OCI-LY1 (cell line): Measurements from ENCODE around the gene ALS2.

Source experiments
- H2AFZ ChIP-seq: fragments of 200-600 bp; sonication (generic), shearing (Covaris generic); 2 replicates; pipeline ENCODE4 v1.6.0; 2014; ENCODE audit warnings: antibody characterized with exemption, mild to moderate bottlenecking, low read length
- H3F3A ChIP-seq: fragments of 200-600 bp; sonication (generic), shearing (Covaris generic); 2 replicates; pipeline ENCODE4 v1.6.0; 2014; ENCODE audit warnings: mild to moderate bottlenecking, antibody characterized with exemption, low read length, moderate library complexity; ENCODE audit not compliant: insufficient read depth
- H3K27ac ChIP-seq: fragments of 200-600 bp; sonication (generic); 2 replicates; pipeline ENCODE4 v1.5.1; 2014; ENCODE audit warnings: low read length, mixed run types, mild to moderate bottlenecking, low read depth; ENCODE audit not compliant: poor library complexity, severe bottlenecking
- H3K27me3 ChIP-seq: fragments of 200-600 bp; sonication (generic); 2 replicates; pipeline ENCODE4 v1.6.0; 2014; ENCODE audit warnings: antibody characterized with exemption, mild to moderate bottlenecking, low read length, moderate library complexity; ENCODE audit not compliant: insufficient read depth
- H3K36me3 ChIP-seq: fragments of 200-600 bp; sonication (generic); 2 replicates; pipeline ENCODE4 v1.6.1; 2014; ENCODE audit warnings: mild to moderate bottlenecking, antibody characterized with exemption, low read length, moderate library complexity, mixed read lengths; ENCODE audit not compliant: insufficient read depth
- H3K4me1 ChIP-seq: fragments of 200-600 bp; sonication (generic); 2 replicates; pipeline ENCODE4 v1.5.1; 2014; ENCODE audit warnings: mild to moderate bottlenecking, low read length, moderate library complexity; ENCODE audit not compliant: insufficient read depth, severe bottlenecking
- H3K4me2 ChIP-seq: fragments of 200-600 bp; sonication (generic), shearing (Covaris generic); 2 replicates; pipeline ENCODE4 v1.6.1; 2014; ENCODE audit warnings: low read length
- H3K4me3 ChIP-seq: fragments of 200-600 bp; sonication (generic); 2 replicates; pipeline ENCODE4 v1.5.1; 2014; ENCODE audit warnings: low read length, low read depth, mild to moderate bottlenecking, mixed read lengths; ENCODE audit not compliant: poor library complexity, severe bottlenecking
- H3K79me2 ChIP-seq: fragments of 200-600 bp; shearing (Covaris generic); 2 replicates; pipeline ENCODE4 v1.6.1; 2016; ENCODE audit warnings: mixed run types, low read length, mixed read lengths; ENCODE audit not compliant: insufficient read depth
- H3K9ac ChIP-seq: fragments of 200-600 bp; sonication (generic), shearing (Covaris generic); 2 replicates; pipeline ENCODE4 v1.6.1; 2014; ENCODE audit warnings: mild to moderate bottlenecking, low read length, mixed read lengths
- H3K9me2 ChIP-seq: fragments of 200-600 bp; sonication (generic), shearing (Covaris generic); 2 replicates; pipeline ENCODE4 v1.6.1; 2014; ENCODE audit warnings: low read depth, mild to moderate bottlenecking, low read length, mixed read lengths
- H3K9me3 ChIP-seq: fragments of 200-600 bp; shearing (Covaris generic); 2 replicates; pipeline ENCODE4 v1.6.1; 2014; ENCODE audit warnings: low read length, mixed read lengths
- H4K20me1 ChIP-seq: fragments of 200-600 bp; sonication (generic), shearing (Covaris generic); 2 replicates; pipeline ENCODE4 v1.6.0; 2016; ENCODE audit warnings: mild to moderate bottlenecking, low read length; ENCODE audit not compliant: insufficient read depth
- CTCF ChIP-seq: fragments of 200-600 bp; sonication (generic), shearing (Covaris generic); IDR thresholded peaks from 2 replicates; pipeline ENCODE4 v1.5.1; 2017; ENCODE audit warnings: mild to moderate bottlenecking, antibody characterized with exemption, low read length, moderate library complexity, mixed read lengths
- EZH2 ChIP-seq: fragments of 200-600 bp; sonication (generic), shearing (Covaris generic); IDR thresholded peaks from 2 replicates; pipeline ENCODE4 v1.8.0; 2017; ENCODE audit warnings: borderline replicate concordance, mixed run types, mild to moderate bottlenecking, antibody characterized with exemption, low read length, moderate library complexity, mixed read lengths

The ALS2 gene

GRCh38 chr2:201680743-201681142 is 100.0 kb downstream of the ALS2 start:
- Histone ChIP-seq H3K79me2 (no peaks in the 10 kb centered on the region), H2AFZ (no peak overlapping the region), H3K9me2 (no peaks in the 10 kb centered on the region), H3K9me3 (no peaks in the 10 kb centered on the region), H3K9ac (no peak overlapping the region), H3K4me2 (no peak overlapping the region), H4K20me1 (no peaks in the 10 kb centered on the region), H3K4me1 (no peaks in the 10 kb centered on the region), H3K27ac (no peak overlapping the region), H3K27me3 (no peaks in the 10 kb centered on the region; the same call in 1 of the 2 replicates), H3K36me3 (no peaks in the 10 kb centered on the region), H3K4me3 (no peak overlapping the region), H3F3A (no peaks in the 10 kb centered on the region)
- TF ChIP-seq CTCF: peak; percentile 72
- TF ChIP-seq EZH2: no peak

GRCh38 chr2:201678401-201678800 is 102.3 kb downstream of the ALS2 start:
- no peaks in the 10 kb centered on the region for H3K79me2 ChIP-seq
- H4K20me1 ChIP-seq: no peaks in the 10 kb centered on the region
- H3F3A ChIP-seq: no peaks in the 10 kb centered on the region
- no peak overlapping the region for H3K9ac ChIP-seq
- no peak for TF ChIP-seq EZH2
- TF ChIP-seq CTCF: no peak
- H3K9me3 ChIP-seq: no peaks in the 10 kb centered on the region
- no peaks in the 10 kb centered on the region for H3K9me2 ChIP-seq
- H3K4me2 ChIP-seq: no peak overlapping the region
- no peaks in the 10 kb centered on the region for H3K4me1 ChIP-seq
- no peak overlapping the region for H2AFZ ChIP-seq
- no peak overlapping the region for H3K27ac ChIP-seq
- H3K27me3 ChIP-seq: peaks cover 4% of the 10 kb centered on the region; the same call in 1 of the 2 replicates
- no peaks in the 10 kb centered on the region for H3K36me3 ChIP-seq
- no peak overlapping the region for H3K4me3 ChIP-seq

GRCh38 chr2:201675454-201675853 is 105.3 kb downstream of the ALS2 start:
- Histone ChIP-seq H4K20me1 (no peaks in the 10 kb centered on the region), H2AFZ (no peak overlapping the region), H3K27me3 (peaks cover 4% of the 10 kb centered on the region; the same call in 1 of the 2 replicates), H3K4me1 (no peaks in the 10 kb centered on the region), H3K9me3 (no peaks in the 10 kb centered on the region), H3K27ac (no peak overlapping the region), H3K4me3 (no peak overlapping the region), H3F3A (no peaks in the 10 kb centered on the region), H3K9me2 (no peaks in the 10 kb centered on the region), H3K79me2 (no peaks in the 10 kb centered on the region), H3K9ac (no peak overlapping the region), H3K4me2 (no peak overlapping the region), H3K36me3 (no peaks in the 10 kb centered on the region)
- TF ChIP-seq CTCF (no peak), EZH2 (no peak)
